D721Med (cell line): ENCODE results near the gene SIRPA.

ENCODE experiments used
- DNase-seq: peaks from one replicate; pipeline ENCODE4 v3.0.0; 2011; ENCODE audit warnings: low spot score; ENCODE audit not compliant: insufficient read length
- FAIRE-seq: peaks from 2 replicates; lab custom pipeline; 2011; peaks lifted over from hg19 to GRCh38; lab: Jason Lieb, UNC
- CTCF ChIP-seq: IDR thresholded peaks from 2 replicates; pipeline ENCODE4 v1.5.1; 2012; ENCODE audit warnings: mild to moderate bottlenecking, control low read depth; ENCODE audit not compliant: insufficient read depth; ENCODE audit errors: missing control alignments

SIRPA gene

GRCh38 chr20:1953621-1954020 is 58.4 kb downstream of the SIRPA start:
- no peak for FAIRE-seq
- no peak for TF ChIP-seq CTCF
- no peak for DNase-seq

GRCh38 chr20:1955217-1955616 is 60.0 kb downstream of the SIRPA start:
- DNase-seq: no peak
- no peak for TF ChIP-seq CTCF
- FAIRE-seq: no peak

- FAIRE-seq (no peak), DNase-seq (no peak)
- TF ChIP-seq CTCF: no peak
These were observed 63.2 kb downstream of the SIRPA start for GRCh38 chr20:1958426-1958825.

- FAIRE-seq (no peak), DNase-seq (no peak)
- no peak for TF ChIP-seq CTCF
These were observed 63.9 kb downstream of the SIRPA start for GRCh38 chr20:1959156-1959555.

- DNase-seq (no peak), FAIRE-seq (no peak)
- no peak for TF ChIP-seq CTCF
These were observed 66.2 kb downstream of the SIRPA start for GRCh38 chr20:1961374-1961773.

GRCh38 chr20:1964061-1964460 is 68.9 kb downstream of the SIRPA start:
- no peak for DNase-seq
- no peak for FAIRE-seq
- no peak for TF ChIP-seq CTCF

GRCh38 chr20:1964659-1965405 is 69.6 kb downstream of the SIRPA start:
- no peak for DNase-seq
- FAIRE-seq: no peak
- no peak for TF ChIP-seq CTCF
